Bone marrow (tissue), 2 donors: Measurements from ENCODE around the gene ATAD3C.
"Not testable (repeated sequence)": the region's sequence is repeated elsewhere in the genome, so short reads cannot be mapped to it uniquely, and the experiment has no call there.

Experiments
- DNase-seq, 2 donors: peaks; one replicate each; lab custom pipeline; 2025; lab: John Stamatoyannopoulos, UW

The ATAD3C gene, protein sequence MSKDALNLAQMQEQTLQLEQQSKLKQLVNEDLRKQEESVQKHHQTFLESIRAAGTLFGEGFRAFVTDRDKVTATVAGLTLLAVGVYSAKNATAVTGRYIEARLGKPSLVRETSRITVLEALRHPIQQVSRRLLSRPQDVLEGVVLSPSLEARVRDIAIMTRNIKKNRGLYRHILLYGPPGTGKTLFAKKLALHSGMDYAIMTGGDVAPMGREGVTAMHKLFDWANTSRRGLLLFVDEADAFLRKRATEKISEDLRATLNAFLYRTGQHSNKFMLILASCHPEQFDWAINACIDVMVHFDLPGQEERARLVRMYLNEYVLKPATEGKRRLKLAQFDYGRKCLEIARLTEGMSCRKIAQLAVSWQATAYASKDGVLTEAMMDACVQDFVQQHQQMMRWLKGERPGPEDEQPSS

DNA sequence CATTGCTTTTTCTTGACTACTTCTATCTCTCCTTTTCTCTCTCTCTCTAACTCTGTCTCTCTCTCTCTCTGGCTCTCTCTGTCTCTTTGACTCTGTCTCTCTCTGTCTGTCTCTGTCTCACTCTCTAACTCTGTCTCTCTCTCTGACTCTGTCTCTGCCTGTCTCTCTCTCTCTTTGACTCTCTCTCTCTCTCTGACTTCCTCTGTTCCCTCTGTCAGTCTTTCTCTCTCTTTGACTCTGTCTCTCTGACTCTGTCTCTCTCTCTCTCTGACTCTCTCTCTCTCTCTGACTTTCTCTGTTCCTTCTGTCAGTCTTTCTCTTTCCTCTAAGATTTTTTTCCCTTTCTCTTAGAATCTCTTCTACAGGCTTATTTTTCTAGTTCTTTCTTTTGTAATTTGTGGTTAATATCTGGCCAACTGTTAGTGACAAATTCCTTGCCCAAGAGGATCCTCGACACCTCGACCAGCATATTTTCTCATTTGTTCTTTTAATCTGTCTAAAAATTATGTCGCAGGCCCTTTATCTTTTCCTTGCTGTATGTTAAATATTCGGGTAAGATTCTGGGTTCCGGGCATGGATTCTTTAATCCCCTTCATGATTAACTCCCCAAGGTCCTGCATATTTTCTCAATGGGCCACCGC, at the start of gene ATAD3C:
ATAD3C (plus strand) TSS at position 591 of the 641 bp plus-strand sequence. CDS start 995 bp downstream, outside the sequence.
- no peak for DNase-seq

DNA sequence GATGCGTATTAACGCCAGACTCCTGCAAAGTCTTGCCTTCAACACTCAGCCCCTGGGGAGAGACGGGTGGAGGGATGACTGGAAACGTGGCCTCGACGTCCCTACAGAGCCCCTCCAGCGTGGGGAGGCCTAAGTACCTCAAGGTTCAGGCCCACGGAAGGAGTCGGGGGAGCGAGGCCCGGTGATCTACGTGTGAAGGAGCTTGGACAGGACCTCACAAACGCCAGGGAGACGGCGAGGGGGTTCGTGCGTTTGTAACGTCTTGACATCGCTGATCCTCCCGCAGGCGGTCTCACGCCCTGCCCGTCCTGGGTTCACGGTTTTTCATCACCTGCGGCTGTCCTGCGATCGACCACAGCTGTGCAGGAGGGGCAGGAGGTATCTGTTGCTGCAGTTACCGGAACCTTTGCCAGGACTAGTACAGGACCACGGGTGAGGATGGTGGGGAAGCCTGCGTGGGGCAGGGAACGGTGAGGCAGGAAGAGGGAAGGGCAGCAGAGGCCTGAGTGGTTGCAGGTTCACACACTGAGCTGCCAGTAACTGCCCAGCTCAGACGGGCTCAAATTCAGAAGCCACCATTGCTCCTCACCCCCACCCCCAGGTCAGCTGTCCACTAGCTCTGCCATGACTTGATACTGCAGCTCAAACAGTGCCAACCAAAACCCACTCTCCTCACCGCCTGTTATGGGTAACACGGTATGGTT, 49.5 kb upstream of the ATAD3C start:
- DNase-seq = no peak

DNA sequence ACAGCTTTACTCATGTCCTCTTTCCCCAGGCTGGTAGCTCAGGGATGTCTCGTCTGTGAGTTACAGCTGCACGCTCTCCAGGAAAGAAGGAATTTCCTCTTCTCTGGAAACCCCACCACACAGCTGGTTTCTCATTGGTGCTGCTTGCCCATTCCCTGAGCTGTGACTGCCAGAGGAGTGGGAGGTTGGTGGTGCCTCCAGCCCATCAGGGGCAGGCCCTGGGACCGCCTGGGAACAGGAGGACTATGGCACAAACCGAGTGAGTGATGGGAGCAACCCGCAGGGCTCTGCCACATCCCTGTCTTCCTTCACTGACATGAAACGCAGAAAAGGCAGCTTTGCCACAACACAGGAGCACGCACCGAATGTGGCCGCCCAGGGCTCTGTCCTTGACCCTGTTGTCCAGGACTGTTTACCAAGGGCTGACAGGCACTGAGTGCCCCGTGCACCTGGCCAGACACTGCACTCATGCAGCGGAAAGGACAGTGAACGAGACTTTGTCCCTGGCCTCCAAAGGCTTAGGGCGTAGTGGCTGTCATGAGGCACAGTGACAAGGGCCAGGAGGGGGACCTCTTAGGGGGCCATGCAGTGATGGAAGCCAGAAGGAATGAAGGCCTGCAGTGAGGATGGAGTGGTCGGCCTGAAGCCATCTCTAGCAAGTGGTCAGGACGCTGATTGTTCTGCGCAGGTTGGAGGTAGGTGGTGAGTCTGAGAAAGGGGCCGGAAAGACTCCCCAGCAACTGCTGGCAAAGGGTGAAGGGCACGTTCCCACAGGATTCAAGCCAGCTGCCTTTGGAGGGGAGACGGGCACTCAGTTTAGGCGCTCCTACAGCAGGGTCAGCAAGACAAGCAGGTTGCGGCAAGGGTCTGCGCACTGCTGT, 48.7 kb upstream of the ATAD3C start:
- no peak for DNase-seq

DNA sequence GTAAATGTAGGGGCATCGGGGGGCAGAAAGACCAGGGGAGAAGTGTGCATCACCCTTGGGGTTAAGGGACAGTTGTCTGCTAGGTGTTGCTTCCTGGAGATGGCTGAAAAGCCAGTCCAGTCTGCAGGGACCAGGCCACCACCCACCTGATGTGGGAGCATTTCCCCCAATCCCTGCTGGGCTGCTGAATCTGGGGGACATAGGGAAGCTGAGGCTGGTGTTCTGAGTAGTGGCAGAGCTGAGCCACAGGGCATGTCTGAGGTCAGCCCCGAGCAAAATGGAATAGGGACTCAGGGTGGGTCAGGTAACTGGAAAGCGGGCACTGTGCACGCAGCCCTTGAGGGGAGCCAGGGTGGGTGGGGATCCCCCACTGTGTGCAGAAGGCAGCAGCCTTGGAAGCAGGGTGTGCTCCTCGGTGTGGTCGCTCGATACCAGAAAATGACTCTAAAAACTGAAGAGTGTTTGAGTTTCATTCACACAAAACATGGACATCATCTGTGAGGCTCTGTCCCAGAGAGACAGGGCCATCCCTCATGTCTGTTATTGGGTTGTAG, 48.0 kb upstream of the ATAD3C start:
- no peak for DNase-seq

DNA sequence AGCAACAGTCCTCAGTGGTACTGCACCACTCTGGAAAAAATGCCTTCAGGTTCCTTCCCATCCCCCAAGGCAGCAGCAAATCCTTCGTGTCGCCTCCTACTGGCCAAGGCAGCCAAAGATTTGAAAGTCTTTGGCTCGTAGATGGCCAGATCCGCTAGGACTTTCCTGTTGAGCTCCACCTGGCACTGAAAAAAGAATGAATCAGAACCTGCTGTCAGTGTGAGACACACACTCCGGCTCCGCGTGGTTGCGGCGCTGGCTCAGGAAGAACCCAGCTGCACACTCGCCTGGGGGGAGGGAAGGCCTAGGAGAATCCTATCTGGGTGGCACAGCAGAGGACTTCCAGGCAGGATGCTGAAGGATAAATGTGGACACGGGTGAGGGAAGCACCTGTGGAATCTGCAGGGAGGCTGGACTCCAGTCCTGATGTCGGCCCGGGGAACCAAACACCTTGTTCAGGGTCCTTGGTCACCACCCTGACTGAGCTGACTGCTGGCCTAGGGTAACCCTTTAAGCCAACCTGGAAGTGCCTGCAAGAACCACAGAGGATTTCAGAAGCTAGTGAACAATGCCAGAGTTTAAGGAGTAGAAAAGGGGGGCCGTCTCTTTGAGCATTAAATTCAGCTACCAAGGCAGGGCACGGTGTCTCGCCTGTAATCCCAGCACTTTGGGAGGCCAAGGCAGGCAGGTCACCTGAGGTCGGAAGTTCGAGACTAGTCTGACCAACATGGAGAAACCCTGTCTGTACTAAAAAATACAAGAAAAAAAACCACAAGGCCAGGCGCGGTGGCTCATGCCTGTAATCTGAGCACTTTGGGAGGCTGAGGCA, 47.2 kb upstream of the ATAD3C start:
- no peak for DNase-seq

DNA sequence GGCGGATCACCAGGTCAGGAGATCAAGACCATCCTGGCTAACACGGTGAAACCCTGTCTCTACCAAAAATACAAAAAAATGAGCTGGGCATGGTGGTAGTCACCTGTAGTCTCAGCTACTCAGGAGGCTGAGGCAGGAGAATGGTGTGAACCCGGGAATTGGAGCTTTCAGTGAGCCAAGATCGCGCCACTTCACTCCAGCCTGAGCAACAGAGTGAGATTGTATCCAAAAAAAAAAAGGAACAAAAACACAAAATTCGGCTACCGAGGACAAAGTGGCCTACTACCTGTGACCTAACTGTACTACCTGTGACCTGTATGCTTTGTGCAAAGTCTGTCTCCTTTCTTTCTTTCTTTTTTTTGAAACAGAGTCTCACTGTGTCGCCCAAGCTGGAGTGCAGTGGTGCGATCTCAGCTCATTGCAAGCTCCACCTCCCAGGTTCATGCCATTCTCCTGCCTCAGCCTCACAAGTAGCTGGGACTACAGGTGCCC, 46.5 kb upstream of the ATAD3C start:
- DNase-seq = not testable (repeated sequence)

DNA sequence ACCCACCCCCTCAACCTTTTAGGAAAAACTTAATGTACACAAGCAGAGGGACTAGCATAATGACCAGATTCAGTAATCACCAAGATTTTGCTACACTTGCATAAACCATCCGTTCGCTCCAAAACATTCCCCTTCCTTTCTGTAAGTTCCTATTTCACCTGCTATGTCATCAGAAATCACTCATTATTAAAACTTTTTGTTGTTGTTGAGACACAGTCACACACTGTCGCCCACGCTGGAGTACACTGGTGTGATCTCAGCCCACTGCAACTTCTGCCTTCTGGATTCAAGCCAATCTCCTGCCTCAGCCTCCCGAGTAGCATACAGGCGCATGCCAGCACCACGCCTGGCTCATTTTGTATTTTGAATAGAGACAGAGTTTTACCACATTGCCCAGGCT, 45.8 kb upstream of the ATAD3C start:
- no peak for DNase-seq

DNA sequence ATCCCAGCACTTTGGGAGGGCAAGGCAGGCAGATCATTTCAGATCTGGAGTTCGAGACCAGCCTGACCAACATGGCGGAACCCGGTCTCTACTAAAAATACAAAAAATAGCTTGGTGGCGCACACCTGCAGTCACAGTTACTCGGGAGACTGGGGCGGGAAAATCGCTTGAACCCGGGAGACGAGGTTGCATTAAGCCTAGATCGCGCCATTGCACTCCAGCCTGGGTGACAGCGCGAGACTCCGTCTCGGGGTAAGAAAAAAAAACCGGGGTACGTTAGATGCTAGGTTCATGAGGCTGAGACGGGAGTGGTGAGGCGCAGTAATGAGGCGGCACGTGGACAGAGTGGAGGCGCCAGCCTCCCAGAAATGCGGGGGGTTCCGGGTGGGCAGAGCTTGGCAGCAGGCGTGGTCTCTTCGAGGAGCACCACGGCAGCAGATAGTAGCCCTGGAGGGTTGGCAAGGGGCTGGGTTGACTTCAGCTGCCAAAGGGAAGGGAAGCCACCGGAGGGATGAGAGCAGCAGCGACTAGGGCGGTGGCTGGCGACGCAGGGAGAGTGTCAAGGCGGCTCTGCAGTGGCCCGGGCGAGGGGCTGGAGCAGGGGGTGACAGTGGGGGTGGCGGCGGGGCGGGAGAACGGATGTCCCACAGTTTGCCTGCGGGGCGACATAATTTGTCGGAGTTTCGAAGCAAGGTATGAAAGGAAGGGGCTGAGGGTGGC, 43.2 kb upstream of the ATAD3C start:
- no peak for DNase-seq

DNA sequence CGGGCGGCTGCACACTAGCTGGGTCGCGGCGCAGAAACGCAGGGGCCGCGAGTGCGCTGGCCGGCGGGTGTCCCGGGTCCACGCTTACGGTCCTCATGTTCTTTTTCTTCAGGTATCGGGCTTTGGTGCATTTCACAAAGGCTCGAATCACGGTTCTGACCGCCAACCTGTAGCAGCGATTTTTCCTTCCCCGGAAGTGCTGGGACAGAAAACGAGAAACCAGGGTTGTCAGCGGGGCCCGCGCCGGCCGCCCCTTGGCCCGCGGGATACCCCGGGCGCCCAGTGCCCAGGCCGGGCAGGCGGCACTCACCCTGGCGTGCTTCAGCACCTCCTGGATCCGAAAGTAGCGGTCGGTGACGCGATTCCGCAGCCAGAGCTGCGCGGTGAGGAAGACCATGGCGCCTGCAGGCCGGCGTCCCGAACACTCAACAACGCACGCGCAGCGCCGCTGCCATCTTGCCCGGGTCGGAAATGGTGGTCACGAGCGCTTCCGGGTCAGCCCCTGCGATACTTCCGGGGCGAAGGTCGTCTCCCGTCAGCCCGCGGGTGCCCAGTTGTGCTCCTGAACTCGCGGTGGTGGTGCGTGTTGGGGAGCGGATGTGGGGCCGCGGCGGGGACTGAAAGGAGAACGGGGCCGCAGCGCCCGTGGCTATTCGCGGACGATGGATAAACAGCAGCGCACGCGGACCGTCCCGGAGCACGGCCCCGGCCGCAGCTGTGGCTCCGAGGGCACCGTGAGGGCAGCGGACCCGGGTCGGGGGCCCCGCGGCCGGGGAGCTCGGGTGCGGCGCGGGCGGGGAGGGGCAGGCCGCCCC, 42.5 kb upstream of the ATAD3C start, which contains the start of gene MRPL20:
MRPL20 (minus strand) TSS at position 473 of the 815 bp plus-strand sequence; CDS start at position 397, 76 bp downstream.
- DNase-seq = peak; percentile 76 to 80

DNA sequence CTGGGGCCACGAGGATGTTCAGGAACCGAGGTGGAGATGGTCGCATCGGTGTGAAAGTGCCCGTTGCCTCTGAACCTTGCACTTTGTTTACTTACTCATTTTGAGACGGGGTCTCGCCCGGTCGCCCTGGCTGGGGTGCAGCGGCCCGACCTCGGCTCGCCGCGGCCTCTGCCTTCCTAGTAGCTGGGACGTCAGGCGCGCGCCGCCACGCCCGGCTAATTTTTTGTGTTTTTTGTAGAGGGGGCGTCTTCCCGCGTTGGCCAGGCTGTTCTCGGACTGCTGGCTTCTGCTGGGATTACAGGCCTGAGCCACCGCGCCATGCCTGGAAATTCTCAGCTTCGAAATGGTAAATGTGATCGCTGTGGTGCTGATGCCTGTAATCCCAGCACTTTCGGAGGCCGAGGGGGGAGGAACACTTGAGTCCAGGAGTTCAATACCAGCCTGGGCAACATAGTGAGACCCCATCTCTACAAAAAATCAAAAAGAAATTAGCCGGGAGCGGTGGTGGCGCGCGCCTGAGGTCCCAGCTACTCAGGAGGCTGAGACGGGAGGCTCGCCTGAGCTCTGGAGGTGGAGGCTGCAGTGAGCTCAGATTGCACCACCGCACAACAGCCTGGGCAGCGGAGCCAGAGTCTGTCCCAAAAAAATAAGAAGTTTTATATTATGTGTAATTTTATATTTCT, 41.7 kb upstream of the ATAD3C start:
- no peak for DNase-seq

DNA sequence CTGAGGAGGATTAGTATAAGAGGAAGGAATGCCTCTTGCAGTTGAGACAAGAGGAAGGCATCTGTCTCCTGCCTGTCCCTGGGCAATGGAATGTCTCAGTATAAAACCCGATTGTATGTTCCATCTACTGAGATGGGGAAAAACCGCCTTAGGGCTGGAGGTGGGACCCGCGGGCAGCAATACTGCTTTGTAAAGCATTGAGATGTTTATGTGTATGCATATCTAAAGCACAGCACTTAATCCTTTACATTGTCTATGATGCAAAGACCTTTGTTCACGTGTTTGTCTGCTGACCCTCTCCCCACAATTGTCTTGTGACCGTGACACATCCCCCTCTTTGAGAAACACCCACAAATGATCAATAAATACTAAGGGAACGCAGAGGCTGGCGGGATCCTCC, 39.3 kb upstream of the ATAD3C start:
- not testable (repeated sequence) for DNase-seq

DNA sequence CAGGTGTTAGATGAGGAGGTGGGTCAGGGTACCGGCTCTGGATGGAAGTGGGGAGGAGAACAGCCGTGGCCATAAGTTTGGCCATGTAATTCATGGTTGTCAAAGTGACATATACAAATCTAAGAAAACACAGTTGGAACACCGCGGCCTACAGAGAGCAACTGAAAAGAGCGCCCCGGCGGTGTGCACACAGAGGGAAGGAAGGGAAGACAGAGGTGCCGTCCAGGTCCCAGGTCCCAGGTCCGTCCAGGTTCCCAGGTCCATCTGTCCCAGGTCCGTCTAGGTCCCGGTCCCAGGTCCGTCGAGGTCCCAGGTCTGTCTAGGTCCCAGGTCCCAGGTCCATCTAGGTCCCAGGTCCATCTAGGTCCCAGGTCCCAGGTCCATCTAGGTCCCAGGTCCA, 37.9 kb upstream of the ATAD3C start:
- no peak for DNase-seq

DNA sequence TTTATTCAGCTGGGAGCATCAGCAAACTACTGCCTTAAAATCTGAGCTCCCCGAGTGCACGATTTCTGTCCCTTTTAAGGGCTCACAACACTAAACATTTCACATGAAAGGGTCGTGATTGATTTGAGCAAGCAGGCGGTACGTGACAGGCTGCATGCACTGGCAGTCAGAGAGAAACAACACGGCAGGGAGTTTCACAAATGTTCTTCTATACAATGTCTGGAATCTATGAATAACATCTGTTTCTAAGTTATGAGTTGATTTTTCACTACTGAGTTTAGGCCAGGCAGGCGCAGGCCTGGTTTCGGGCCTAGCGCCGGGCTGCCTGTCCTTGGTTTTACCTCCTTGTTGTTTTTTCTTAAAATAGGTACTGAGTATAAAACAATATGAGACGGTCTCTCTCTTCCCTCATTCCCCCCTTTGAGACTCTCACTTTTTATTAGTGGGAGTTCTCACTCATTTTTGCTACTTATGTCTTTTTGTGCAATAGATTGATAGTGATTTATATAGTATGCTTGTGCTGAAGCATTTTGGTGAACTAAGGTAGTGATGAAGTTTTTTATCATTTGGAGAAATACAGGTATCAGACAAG, 37.1 kb upstream of the ATAD3C start:
- DNase-seq = not testable (repeated sequence)

DNA sequence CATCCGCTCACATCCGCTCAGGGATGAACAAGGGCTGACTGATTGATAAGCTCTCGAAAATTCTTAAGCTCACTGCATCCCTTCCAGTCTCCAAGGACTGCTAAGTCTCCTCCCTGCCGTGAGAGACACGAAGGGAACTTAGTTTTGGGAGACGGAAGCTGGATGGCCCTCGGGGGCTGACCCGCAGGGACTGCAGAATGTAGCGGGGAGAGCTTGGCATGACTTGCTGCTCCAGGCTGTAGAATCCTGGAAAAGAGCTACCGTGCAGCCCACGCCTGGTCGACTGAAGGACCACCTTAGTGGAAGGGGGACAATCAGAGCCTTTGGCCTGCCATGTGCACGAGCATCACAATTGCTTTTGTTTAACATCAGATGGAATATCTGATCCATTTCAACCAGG, 33.7 kb upstream of the ATAD3C start:
- DNase-seq = no peak

DNA sequence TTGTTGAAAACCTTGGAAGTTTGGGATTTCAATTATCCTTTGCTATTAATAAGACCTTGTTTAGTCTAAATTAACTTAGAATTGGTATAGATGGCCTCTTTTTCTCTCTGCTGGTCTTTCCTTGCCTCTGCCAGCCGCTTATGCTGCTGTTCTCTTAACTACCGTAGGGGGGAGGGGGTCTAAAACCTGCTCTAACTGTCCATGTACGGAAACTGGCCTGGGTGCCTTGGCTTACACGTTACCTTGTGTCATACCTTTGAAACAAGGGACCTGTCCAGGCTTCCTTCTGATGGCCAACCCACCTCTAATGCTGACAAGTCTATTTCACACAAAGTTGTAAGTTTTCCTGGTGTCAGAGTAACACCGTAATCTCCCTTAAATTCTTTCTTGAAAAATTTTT, 32.1 kb upstream of the ATAD3C start:
- not testable (repeated sequence) for DNase-seq

DNA sequence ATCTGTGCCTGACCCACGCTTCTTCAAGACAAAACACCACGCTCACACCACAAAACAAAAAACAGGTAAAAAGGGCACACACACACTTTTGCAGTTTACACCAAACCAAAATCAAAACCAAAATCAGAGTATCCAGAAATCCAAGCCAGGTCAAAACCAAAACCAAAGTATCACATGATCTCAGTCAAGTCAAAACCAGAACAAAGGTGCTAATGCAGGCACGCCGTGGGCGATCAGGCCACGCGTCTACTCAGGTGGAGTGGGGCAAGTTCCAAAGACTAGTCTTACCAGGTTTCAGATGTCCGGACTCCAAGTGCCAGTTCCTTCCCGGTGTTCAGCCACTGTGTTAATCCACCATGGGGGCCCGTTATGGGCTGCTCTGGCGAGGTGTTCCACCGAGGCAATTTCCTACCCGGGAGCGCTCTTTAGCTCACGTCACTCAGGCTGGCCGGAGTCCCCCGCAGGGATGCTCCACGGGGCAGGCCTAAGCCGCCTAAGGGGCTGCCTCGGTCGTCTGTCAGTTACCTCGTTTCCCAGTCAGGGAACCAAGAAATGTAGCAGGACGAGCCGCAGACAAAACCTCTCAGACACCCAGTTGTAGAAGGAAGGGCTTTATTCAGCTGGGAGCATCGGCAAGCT, 31.5 kb upstream of the ATAD3C start:
- not testable (repeated sequence) for DNase-seq
